GM19438 (cell line): ENCODE data around the gene MSN.
"Not testable (repeated sequence)": the region's sequence is repeated elsewhere in the genome, so short reads cannot be mapped to it uniquely, and the experiment has no call there.

Experiments used
- ATAC-seq: cut with Tn5 transposase; IDR thresholded peaks from one replicate; pipeline ENCODE4 v1.9.1; 2021; ENCODE audit warnings: low read depth; ENCODE audit not compliant: unreplicated experiment

Gene MSN

GRCh38 chrX:65667503-65668376 lies at the start of gene MSN:
Gene MSN (plus strand): TSS chrX:65667654. CDS start chrX:65667842, 188 bp downstream.
- ATAC-seq: peak; percentile 80

- ATAC-seq: not testable (repeated sequence)
Measured at GRCh38 chrX:65620096-65620705, 47.3 kb upstream of the MSN start.

GRCh38 chrX:65630771-65631170 lies 36.7 kb upstream of the MSN start:
- no peak for ATAC-seq

GRCh38 chrX:65633826-65634225 lies 33.6 kb upstream of the MSN start:
- no peak for ATAC-seq

GRCh38 chrX:65634732-65635131 lies 32.7 kb upstream of the MSN start:
- ATAC-seq: no peak

- ATAC-seq: no peak
Measured at GRCh38 chrX:65635378-65635777, 32.1 kb upstream of the MSN start.

- ATAC-seq: no peak
Measured at GRCh38 chrX:65635822-65636221, 31.6 kb upstream of the MSN start.

GRCh38 chrX:65636261-65636660 lies 31.2 kb upstream of the MSN start:
- not testable (repeated sequence) for ATAC-seq

- ATAC-seq: no peak
Measured at GRCh38 chrX:65637335-65637734, 30.1 kb upstream of the MSN start.

GRCh38 chrX:65642914-65643491 lies 24.5 kb upstream of the MSN start:
- ATAC-seq: no peak

GRCh38 chrX:65643531-65644052 lies 23.9 kb upstream of the MSN start:
- ATAC-seq: no peak

GRCh38 chrX:65644621-65645289 lies 22.7 kb upstream of the MSN start:
- ATAC-seq: no peak

GRCh38 chrX:65647801-65648200 lies 19.7 kb upstream of the MSN start:
- ATAC-seq: no peak

- no peak for ATAC-seq
Measured at GRCh38 chrX:65652098-65652497, 15.4 kb upstream of the MSN start.

- ATAC-seq: not testable (repeated sequence)
Measured at GRCh38 chrX:65657009-65657441, 10.4 kb upstream of the MSN start.

- no peak for ATAC-seq
Measured at GRCh38 chrX:65657659-65658058, 9.8 kb upstream of the MSN start.

GRCh38 chrX:65658229-65658628 lies 9.2 kb upstream of the MSN start:
- ATAC-seq: no peak

- no peak for ATAC-seq
Measured at GRCh38 chrX:65667157-65667502, 324 bp upstream of the MSN start.

- peak; percentile 54 for ATAC-seq
Measured at GRCh38 chrX:65668377-65669310, 1.2 kb downstream of the MSN start.

- ATAC-seq: no peak
Measured at GRCh38 chrX:65671286-65671685, 3.8 kb downstream of the MSN start.
